Endodermal cell (in vitro differentiated cells): ENCODE results near the gene IL19. TPM values are rescaled to one million over a fixed set of nuclear protein-coding genes. Genes with fewer than 3 reads are reported as not detected.

Source experiments
- DNase-seq: peaks from one replicate; pipeline ENCODE4 v3.0.0-alpha.2; 2017
- H3K27ac ChIP-seq: 2 replicates; pipeline ENCODE4 v1.5.1; 2013; ENCODE audit warnings: mild to moderate bottlenecking, low read depth, low read length, moderate library complexity
- H3K27me3 ChIP-seq: 2 replicates; pipeline ENCODE4 v1.6.1; 2013; ENCODE audit warnings: mild to moderate bottlenecking, low read length, moderate library complexity; ENCODE audit not compliant: insufficient read depth, control insufficient read depth, poor library complexity, severe bottlenecking
- H3K36me3 ChIP-seq: 2 replicates; pipeline ENCODE4 v1.7.0; 2013; ENCODE audit warnings: mild to moderate bottlenecking, low read length, moderate library complexity; ENCODE audit not compliant: control insufficient read depth, insufficient read depth
- H3K4me1 ChIP-seq: one replicate; pipeline ENCODE4 v1.7.0; 2013; ENCODE audit warnings: low read length; ENCODE audit not compliant: control insufficient read depth, insufficient read depth
- H3K4me3 ChIP-seq: 2 replicates; pipeline ENCODE4 v1.5.1; 2013; ENCODE audit warnings: mild to moderate bottlenecking, low read length, moderate library complexity
- H3K9ac ChIP-seq: 2 replicates; pipeline ENCODE4 v1.6.1; 2013; ENCODE audit warnings: mild to moderate bottlenecking, low read length, moderate library complexity; ENCODE audit not compliant: poor library complexity, severe bottlenecking; ENCODE audit errors: extremely low read depth
- H3K9me3 ChIP-seq: 2 replicates; pipeline ENCODE4 v1.6.1; 2013; ENCODE audit warnings: mild to moderate bottlenecking, low read length, moderate library complexity; ENCODE audit not compliant: control insufficient read depth
- H3K27ac Mint-ChIP-seq: 2 replicates; pipeline ENCODE4 v1.8.0; 2020; ENCODE audit warnings: mixed read lengths
- H3K27me3 Mint-ChIP-seq: 2 replicates; pipeline ENCODE4 v1.8.0; 2021; ENCODE audit warnings: mild to moderate bottlenecking, mixed read lengths; ENCODE audit not compliant: insufficient read depth
- H3K36me3 Mint-ChIP-seq: 2 replicates; pipeline ENCODE4 v1.8.0; 2020; ENCODE audit warnings: low read depth, mixed read lengths
- H3K4me1 Mint-ChIP-seq: 2 replicates; pipeline ENCODE4 v1.8.0; 2020; ENCODE audit warnings: mixed read lengths
- H3K4me3 Mint-ChIP-seq: 2 replicates; pipeline ENCODE4 v1.8.0; 2020; ENCODE audit warnings: mild to moderate bottlenecking, moderate library complexity, mixed read lengths
- H3K9me3 Mint-ChIP-seq: 2 replicates; pipeline ENCODE4 v1.8.0; 2020; ENCODE audit warnings: mild to moderate bottlenecking, mixed read lengths
- WGBS, 2 experiments: methylation state at CpG; one replicate each; pipeline versions ENCODE4 v1.1.5 to v1.1.7; 2013; ENCODE audit warnings: missing lambda C conversion rate in 2 of 2, mixed read lengths in 1 of 2; ENCODE audit not compliant: insufficient coverage in 1 of 2, insufficient read length in 1 of 2; 5-methylcytosine and 5-hydroxymethylcytosine counted together
- total RNA-seq, 2 donors: library from RNA; stranded (reverse); fragmentation: NEBNext Ultra II Directional in 1 of 2; extraction: Animal tissue kit (Norgen Biotek cat#: 25700) in 1 of 2; gene quantifications; 2 replicates in 1 of 2; 3 replicates in 1 of 2; pipeline ENCODE4 v1.2.1, GENCODE V29; 2021
- TF ChIP-seq, protein P1 (sequence below): fragments of 200-600 bp; sonication (generic); conservative IDR thresholded peaks from 2 replicates; pipeline ENCODE4 v1.5.0; 2021; ENCODE audit warnings: antibody characterized with exemption, mild to moderate bottlenecking

The IL19 gene
- total RNA-seq, 2 donors from 2014 or later, result not detected

DNA sequence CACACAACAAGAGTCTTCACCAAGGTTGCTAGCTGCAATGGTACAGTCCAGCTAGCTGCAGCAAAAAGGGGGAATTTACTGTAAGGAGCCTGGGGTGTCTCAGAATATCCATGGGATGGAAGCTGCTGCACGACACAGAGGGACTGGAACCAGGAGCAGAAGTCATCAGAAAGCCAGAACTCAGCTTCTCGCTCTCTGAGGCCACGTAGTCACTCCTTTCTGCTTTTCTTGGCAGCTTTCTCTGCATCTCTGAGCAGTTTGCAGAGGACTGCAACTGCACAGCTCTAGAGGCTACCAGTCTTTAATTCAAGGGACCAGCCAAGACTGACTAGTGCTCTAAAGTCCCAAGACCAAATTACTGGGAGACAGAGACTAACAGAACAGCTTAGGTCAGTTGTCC, 28.7 kb downstream of the IL19 start:
- no peaks in the 10 kb centered on the region for H3K9me3 ChIP-seq
- H3K4me3 Mint-ChIP-seq, result no peak overlapping the region
- H3K4me1 Mint-ChIP-seq, result no peaks in the 10 kb centered on the region
- peaks cover 11% of the 10 kb centered on the region for H3K27me3 ChIP-seq
- DNase-seq, result no peak
- H3K27ac ChIP-seq, result no peak overlapping the region
- H3K4me3 ChIP-seq, result no peak overlapping the region
- no peak overlapping the region for H3K9ac ChIP-seq
- no peak overlapping the region for H3K27ac Mint-ChIP-seq
- peaks cover 5% of the 10 kb centered on the region for H3K27me3 Mint-ChIP-seq
- WGBS, 2 experiments, result 81 to 92% methylated on average over 3 of the region's 3 CpGs
- H3K9me3 Mint-ChIP-seq, result no peaks in the 10 kb centered on the region
- TF ChIP-seq, protein P1, sequence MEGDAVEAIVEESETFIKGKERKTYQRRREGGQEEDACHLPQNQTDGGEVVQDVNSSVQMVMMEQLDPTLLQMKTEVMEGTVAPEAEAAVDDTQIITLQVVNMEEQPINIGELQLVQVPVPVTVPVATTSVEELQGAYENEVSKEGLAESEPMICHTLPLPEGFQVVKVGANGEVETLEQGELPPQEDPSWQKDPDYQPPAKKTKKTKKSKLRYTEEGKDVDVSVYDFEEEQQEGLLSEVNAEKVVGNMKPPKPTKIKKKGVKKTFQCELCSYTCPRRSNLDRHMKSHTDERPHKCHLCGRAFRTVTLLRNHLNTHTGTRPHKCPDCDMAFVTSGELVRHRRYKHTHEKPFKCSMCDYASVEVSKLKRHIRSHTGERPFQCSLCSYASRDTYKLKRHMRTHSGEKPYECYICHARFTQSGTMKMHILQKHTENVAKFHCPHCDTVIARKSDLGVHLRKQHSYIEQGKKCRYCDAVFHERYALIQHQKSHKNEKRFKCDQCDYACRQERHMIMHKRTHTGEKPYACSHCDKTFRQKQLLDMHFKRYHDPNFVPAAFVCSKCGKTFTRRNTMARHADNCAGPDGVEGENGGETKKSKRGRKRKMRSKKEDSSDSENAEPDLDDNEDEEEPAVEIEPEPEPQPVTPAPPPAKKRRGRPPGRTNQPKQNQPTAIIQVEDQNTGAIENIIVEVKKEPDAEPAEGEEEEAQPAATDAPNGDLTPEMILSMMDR, result no peak
- H3K36me3 ChIP-seq, result no peaks in the 10 kb centered on the region
- H3K36me3 Mint-ChIP-seq, result no peaks in the 10 kb centered on the region
- no peaks in the 10 kb centered on the region for H3K4me1 ChIP-seq

DNA sequence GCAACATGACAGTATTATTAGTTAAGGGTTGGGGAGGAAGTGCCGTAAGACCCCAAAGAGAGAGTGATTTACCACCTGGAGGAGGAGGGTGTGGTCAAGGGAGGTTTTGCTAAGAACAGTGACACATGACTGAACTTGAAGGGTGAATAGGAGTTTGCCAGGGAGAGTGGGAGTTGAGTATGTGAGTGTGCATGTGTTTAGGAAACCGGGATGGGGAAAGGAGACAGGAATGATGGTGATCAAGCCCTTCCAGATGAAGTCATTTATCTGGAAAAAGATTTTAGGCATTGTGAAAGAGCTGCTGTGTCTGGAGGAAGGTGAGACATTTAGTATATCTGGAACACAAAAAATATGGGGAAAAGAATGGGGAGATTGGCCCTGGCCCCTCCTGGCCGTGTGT, 29.8 kb downstream of the IL19 start:
- Mint-ChIP-seq H3K9me3 (no peaks in the 10 kb centered on the region), H3K27me3 (peaks cover 5% of the 10 kb centered on the region), H3K36me3 (no peaks in the 10 kb centered on the region), H3K4me1 (no peaks in the 10 kb centered on the region), H3K4me3 (no peak overlapping the region), H3K27ac (no peak overlapping the region)
- no peak for DNase-seq
- WGBS, 2 experiments, result 87 to 94% methylated on average over 3 of the region's 3 CpGs
- H3K27ac ChIP-seq, result no peak overlapping the region
- H3K36me3 ChIP-seq, result no peaks in the 10 kb centered on the region
- peaks cover 14% of the 10 kb centered on the region for H3K27me3 ChIP-seq
- no peak overlapping the region for H3K9ac ChIP-seq
- TF ChIP-seq, protein P1, result no peak
- H3K4me3 ChIP-seq, result no peak overlapping the region
- no peaks in the 10 kb centered on the region for H3K9me3 ChIP-seq
- H3K4me1 ChIP-seq, result no peaks in the 10 kb centered on the region

GRCh38 chr1:206800891-206801290, 30.3 kb downstream of the IL19 start:
- no peak overlapping the region for H3K4me3 Mint-ChIP-seq
- no peak for DNase-seq
- H3K9me3 Mint-ChIP-seq, result no peaks in the 10 kb centered on the region
- Histone ChIP-seq H3K9me3 (no peaks in the 10 kb centered on the region), H3K27me3 (peaks cover 14% of the 10 kb centered on the region), H3K4me1 (no peaks in the 10 kb centered on the region), H3K27ac (no peak overlapping the region), H3K4me3 (no peak overlapping the region), H3K36me3 (no peaks in the 10 kb centered on the region), H3K9ac (no peak overlapping the region)
- H3K4me1 Mint-ChIP-seq, result no peaks in the 10 kb centered on the region
- TF ChIP-seq, protein P1, result no peak
- H3K36me3 Mint-ChIP-seq, result no peaks in the 10 kb centered on the region
- no peak overlapping the region for H3K27ac Mint-ChIP-seq
- 90 to 94% methylated on average over 3 of the region's 3 CpGs for WGBS, 2 experiments
- peaks cover 5% of the 10 kb centered on the region for H3K27me3 Mint-ChIP-seq
